HepG2 (cell line): ENCODE results near the gene C19orf73. TPM values are rescaled to one million over a fixed set of nuclear protein-coding genes. Genes with fewer than 3 reads are reported as not detected.
A peak's percentile ranks its signal among the peaks of the same experiment; 100 is the strongest.

ENCODE experiments used
- ADNP ChIP-seq: sonication (generic); formaldehyde crosslinking; IDR thresholded peaks from 2 replicates; pipeline ENCODE4 v1.4.0; 2020; ENCODE audit warnings: missing genetic modification reagents
- ASH2L ChIP-seq: fragments of 300-600, 200-600 bp; sonication (generic); IDR thresholded peaks from 2 replicates; pipeline ENCODE4 v1.7.0; 2017; ENCODE audit warnings: low read depth, mild to moderate bottlenecking, moderate library complexity, mixed read lengths, low read length; ENCODE audit not compliant: insufficient read length
- BHLHE40 ChIP-seq: IDR thresholded peaks from 2 replicates; pipeline ENCODE4 v1.6.1; 2011; ENCODE audit warnings: low read length, improper control_type of control experiment
- FOXK1 ChIP-seq: sonication (generic); formaldehyde crosslinking; IDR thresholded peaks from 2 replicates; pipeline ENCODE4 v1.4.0; 2020; ENCODE audit warnings: low read depth, missing genetic modification reagents, borderline replicate concordance
- GFI1 ChIP-seq: sonication (generic); formaldehyde crosslinking; IDR thresholded peaks from 2 replicates; pipeline ENCODE4 v1.5.0; 2020; ENCODE audit warnings: missing genetic modification reagents, mild to moderate bottlenecking, borderline replicate concordance
- KAT8 ChIP-seq: IDR thresholded peaks from 2 replicates; pipeline ENCODE4 v1.6.1; 2016; ENCODE audit warnings: missing genetic modification reagents, missing compliant biosample characterization
- KDM3A ChIP-seq: IDR thresholded peaks from 2 replicates; pipeline ENCODE4 v1.6.1; 2018; ENCODE audit warnings: low read depth, missing compliant biosample characterization
- NR3C1 ChIP-seq: sonication (generic); formaldehyde crosslinking; IDR thresholded peaks from 2 replicates; pipeline ENCODE4 v1.4.0; 2020; ENCODE audit warnings: missing genetic modification reagents
- PAX8 ChIP-seq: sonication (generic); formaldehyde crosslinking; IDR thresholded peaks from 2 replicates; pipeline ENCODE4 v1.8.0; 2022; ENCODE audit warnings: mild to moderate bottlenecking, missing genetic modification reagents, borderline replicate concordance
- RBM22 ChIP-seq: fragments of 200-400 bp; formaldehyde crosslinking; optimal IDR thresholded peaks from 2 replicates; pipeline ENCODE3; 2017; ENCODE audit warnings: mild to moderate bottlenecking, low read length, moderate library complexity
- ZBTB21 ChIP-seq: sonication (generic); formaldehyde crosslinking; IDR thresholded peaks from 2 replicates; pipeline ENCODE4 v1.4.0; 2020; ENCODE audit warnings: missing genetic modification reagents
- ZEB1 ChIP-seq: IDR thresholded peaks from 2 replicates; pipeline ENCODE4 v1.6.1; 2012; ENCODE audit warnings: mild to moderate bottlenecking, low read depth, inconsistent platforms; ENCODE audit not compliant: insufficient replicate concordance
- ZNF274 ChIP-seq: sonication (generic); formaldehyde crosslinking; IDR thresholded peaks from 2 replicates; pipeline ENCODE4 v1.5.1; 2020; ENCODE audit warnings: mild to moderate bottlenecking, missing genetic modification reagents
- polyA plus RNA-seq, 8 experiments: library from polyadenylated mRNA; depleted of rRNA in 3 of 8; stranded (reverse) in 7 of 8; unstranded in 1 of 8; fragments of >200 nt; fragmentation: Illumina TruSeq in 4 of 8; extraction: Trizol in 4 of 8; gene quantifications; 2 replicates each; pipeline versions ENCODE4 v1.2.1 to v1.2.3, GENCODE V29; 2011 to 2016; ENCODE audit warnings: low read depth in 4 of 8, missing spikeins in 1 of 8, mixed read lengths in 1 of 8; ENCODE audit not compliant: insufficient read depth in 1 of 8
- total RNA-seq, 5 experiments: library from RNA; depleted of rRNA; stranded (reverse); fragments of >200 nt; fragmentation: Illumina TruSeq; extraction: Trizol; gene quantifications; 2 replicates each; pipeline ENCODE4 v1.2.3, GENCODE V29; 2016; ENCODE audit warnings: low read depth in 1 of 5
- TF ChIP-seq, protein P1 (sequence below), 2 experiments: fragments of 450-650 bp in 1 of 2; sonication (generic) in 1 of 2; formaldehyde crosslinking in 1 of 2; IDR thresholded peaks; 2 replicates each; pipeline versions ENCODE4 v1.6.1 to v1.8.0; 2016 to 2022; ENCODE audit warnings: antibody characterized with exemption in 1 of 2, mild to moderate bottlenecking in 1 of 2, missing genetic modification reagents in 1 of 2
- TF ChIP-seq, protein P2 (sequence below): sonication (generic); formaldehyde crosslinking; IDR thresholded peaks from 2 replicates; pipeline ENCODE4 v1.5.1; 2020; ENCODE audit warnings: mild to moderate bottlenecking, missing genetic modification reagents, moderate library complexity
- TF ChIP-seq, protein P3 (sequence below): sonication (generic); formaldehyde crosslinking; IDR thresholded peaks from 2 replicates; pipeline ENCODE4 v1.8.1; 2023; ENCODE audit warnings: mild to moderate bottlenecking, missing genetic modification reagents
- TF ChIP-seq, protein P4 (sequence below): sonication (generic); formaldehyde crosslinking; IDR thresholded peaks from 2 replicates; pipeline ENCODE4 v1.4.0; 2020; ENCODE audit warnings: missing genetic modification reagents, borderline replicate concordance

C19orf73 gene
- total and polyA plus RNA-seq, 2 of the 13 experiments (the other 11 are each of a cell fraction or from before 2014, with no cell fraction given) = 1.4 to 1.5 TPM

DNA sequence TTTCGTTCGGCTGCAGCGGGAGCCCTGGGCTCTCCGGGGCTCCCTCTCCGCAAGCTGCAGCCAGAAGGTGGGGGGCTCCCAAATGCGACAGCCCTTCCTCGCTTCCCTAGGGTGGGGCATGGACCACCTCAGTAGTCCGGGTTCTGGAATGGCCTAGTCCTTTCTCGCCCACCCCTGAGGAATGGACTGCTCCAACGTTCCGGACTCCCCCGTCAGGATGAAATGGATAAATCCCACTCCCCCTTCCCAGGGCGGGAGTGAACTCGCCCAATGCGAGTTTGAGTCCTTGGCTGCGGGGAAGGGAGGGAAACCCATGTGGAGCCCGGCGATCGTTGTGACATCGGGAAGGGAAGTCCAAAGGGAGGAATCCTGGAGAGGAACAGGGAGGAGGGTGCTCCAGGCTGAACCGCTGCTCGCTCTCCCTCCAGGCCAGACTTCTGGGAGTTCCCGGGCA is 30.7 kb upstream of the C19orf73 start (continued):
- TF ChIP-seq, protein P1, sequence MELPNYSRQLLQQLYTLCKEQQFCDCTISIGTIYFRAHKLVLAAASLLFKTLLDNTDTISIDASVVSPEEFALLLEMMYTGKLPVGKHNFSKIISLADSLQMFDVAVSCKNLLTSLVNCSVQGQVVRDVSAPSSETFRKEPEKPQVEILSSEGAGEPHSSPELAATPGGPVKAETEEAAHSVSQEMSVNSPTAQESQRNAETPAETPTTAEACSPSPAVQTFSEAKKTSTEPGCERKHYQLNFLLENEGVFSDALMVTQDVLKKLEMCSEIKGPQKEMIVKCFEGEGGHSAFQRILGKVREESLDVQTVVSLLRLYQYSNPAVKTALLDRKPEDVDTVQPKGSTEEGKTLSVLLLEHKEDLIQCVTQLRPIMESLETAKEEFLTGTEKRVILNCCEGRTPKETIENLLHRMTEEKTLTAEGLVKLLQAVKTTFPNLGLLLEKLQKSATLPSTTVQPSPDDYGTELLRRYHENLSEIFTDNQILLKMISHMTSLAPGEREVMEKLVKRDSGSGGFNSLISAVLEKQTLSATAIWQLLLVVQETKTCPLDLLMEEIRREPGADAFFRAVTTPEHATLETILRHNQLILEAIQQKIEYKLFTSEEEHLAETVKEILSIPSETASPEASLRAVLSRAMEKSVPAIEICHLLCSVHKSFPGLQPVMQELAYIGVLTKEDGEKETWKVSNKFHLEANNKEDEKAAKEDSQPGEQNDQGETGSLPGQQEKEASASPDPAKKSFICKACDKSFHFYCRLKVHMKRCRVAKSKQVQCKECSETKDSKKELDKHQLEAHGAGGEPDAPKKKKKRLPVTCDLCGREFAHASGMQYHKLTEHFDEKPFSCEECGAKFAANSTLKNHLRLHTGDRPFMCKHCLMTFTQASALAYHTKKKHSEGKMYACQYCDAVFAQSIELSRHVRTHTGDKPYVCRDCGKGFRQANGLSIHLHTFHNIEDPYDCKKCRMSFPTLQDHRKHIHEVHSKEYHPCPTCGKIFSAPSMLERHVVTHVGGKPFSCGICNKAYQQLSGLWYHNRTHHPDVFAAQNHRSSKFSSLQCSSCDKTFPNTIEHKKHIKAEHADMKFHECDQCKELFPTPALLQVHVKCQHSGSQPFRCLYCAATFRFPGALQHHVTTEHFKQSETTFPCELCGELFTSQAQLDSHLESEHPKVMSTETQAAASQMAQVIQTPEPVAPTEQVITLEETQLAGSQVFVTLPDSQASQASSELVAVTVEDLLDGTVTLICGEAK (IDR thresholded peaks at IDR 0.05) = no peak
- TF ChIP-seq, protein P1 (CRISPR knock-in tag; IDR thresholded peaks at IDR 0.05) = no peak
- TF ChIP-seq, protein P2, sequence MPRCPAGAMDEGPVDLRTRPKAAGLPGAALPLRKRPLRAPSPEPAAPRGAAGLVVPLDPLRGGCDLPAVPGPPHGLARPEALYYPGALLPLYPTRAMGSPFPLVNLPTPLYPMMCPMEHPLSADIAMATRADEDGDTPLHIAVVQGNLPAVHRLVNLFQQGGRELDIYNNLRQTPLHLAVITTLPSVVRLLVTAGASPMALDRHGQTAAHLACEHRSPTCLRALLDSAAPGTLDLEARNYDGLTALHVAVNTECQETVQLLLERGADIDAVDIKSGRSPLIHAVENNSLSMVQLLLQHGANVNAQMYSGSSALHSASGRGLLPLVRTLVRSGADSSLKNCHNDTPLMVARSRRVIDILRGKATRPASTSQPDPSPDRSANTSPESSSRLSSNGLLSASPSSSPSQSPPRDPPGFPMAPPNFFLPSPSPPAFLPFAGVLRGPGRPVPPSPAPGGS (CRISPR knock-in tag) = no peak; the same call in 1 of the 2 replicates
- TF ChIP-seq PAX8 (CRISPR knock-in tag) (no peak), ADNP (no peak), RBM22 (no peak), ZNF274 (CRISPR knock-in tag) (no peak), FOXK1 (CRISPR knock-in tag) (no peak), KDM3A (CRISPR knock-in tag) (0 out of 2 replicates have a peak, but pooled peaks have one; percentile 2), NR3C1 (CRISPR knock-in tag) (no peak), GFI1 (CRISPR knock-in tag) (0 out of 2 replicates have a peak, but pooled peaks have one; percentile 9), ASH2L (peak; percentile 10), ZEB1 (peak; percentile 2), ZBTB21 (no peak), BHLHE40 (peak; percentile 96), KAT8 (CRISPR knock-in tag) (peak; percentile 38)
- TF ChIP-seq, protein P3, sequence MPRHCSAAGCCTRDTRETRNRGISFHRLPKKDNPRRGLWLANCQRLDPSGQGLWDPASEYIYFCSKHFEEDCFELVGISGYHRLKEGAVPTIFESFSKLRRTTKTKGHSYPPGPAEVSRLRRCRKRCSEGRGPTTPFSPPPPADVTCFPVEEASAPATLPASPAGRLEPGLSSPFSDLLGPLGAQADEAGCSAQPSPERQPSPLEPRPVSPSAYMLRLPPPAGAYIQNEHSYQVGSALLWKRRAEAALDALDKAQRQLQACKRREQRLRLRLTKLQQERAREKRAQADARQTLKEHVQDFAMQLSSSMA (CRISPR knock-in tag) = no peak
- TF ChIP-seq, protein P4, sequence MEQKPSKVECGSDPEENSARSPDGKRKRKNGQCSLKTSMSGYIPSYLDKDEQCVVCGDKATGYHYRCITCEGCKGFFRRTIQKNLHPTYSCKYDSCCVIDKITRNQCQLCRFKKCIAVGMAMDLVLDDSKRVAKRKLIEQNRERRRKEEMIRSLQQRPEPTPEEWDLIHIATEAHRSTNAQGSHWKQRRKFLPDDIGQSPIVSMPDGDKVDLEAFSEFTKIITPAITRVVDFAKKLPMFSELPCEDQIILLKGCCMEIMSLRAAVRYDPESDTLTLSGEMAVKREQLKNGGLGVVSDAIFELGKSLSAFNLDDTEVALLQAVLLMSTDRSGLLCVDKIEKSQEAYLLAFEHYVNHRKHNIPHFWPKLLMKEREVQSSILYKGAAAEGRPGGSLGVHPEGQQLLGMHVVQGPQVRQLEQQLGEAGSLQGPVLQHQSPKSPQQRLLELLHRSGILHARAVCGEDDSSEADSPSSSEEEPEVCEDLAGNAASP (CRISPR knock-in tag) = no peak
